Neural progenitor cell (in vitro differentiated cells): ENCODE measurements around the gene IPO13.

Experiments used
- CTCF ChIP-seq: fragments of 200-600 bp; sonication (generic); IDR thresholded peaks from 2 replicates; pipeline ENCODE4 v1.5.1; 2017; ENCODE audit warnings: antibody characterized with exemption, mild to moderate bottlenecking
- EZH2 ChIP-seq: fragments of 200-600 bp; sonication (generic); IDR thresholded peaks from 2 replicates; pipeline ENCODE4 v1.6.1; 2017; ENCODE audit warnings: antibody characterized with exemption, mild to moderate bottlenecking, moderate library complexity
- EZH2phosphoT487 ChIP-seq: fragments of 200-600 bp; sonication (generic); IDR thresholded peaks from 2 replicates; pipeline ENCODE4 v1.6.1; 2017; ENCODE audit warnings: antibody characterized with exemption

- no peak for TF ChIP-seq CTCF
- TF ChIP-seq EZH2phosphoT487: no peak
- TF ChIP-seq EZH2: no peak
Measured at GRCh38 chr1:43925846-43926245, 20.9 kb upstream of the IPO13 start.
